OCI-LY1 (cell line): ENCODE results near the gene ST3GAL3.

Experiments
- H2AFZ ChIP-seq: fragments of 200-600 bp; sonication (generic), shearing (Covaris generic); 2 replicates; pipeline ENCODE4 v1.6.0; 2014; ENCODE audit warnings: antibody characterized with exemption, mild to moderate bottlenecking, low read length
- H3F3A ChIP-seq: fragments of 200-600 bp; sonication (generic), shearing (Covaris generic); 2 replicates; pipeline ENCODE4 v1.6.0; 2014; ENCODE audit warnings: mild to moderate bottlenecking, antibody characterized with exemption, low read length, moderate library complexity; ENCODE audit not compliant: insufficient read depth
- H3K27ac ChIP-seq: fragments of 200-600 bp; sonication (generic); 2 replicates; pipeline ENCODE4 v1.5.1; 2014; ENCODE audit warnings: low read length, mixed run types, mild to moderate bottlenecking, low read depth; ENCODE audit not compliant: poor library complexity, severe bottlenecking
- H3K27me3 ChIP-seq: fragments of 200-600 bp; sonication (generic); 2 replicates; pipeline ENCODE4 v1.6.0; 2014; ENCODE audit warnings: antibody characterized with exemption, mild to moderate bottlenecking, low read length, moderate library complexity; ENCODE audit not compliant: insufficient read depth
- H3K36me3 ChIP-seq: fragments of 200-600 bp; sonication (generic); 2 replicates; pipeline ENCODE4 v1.6.1; 2014; ENCODE audit warnings: mild to moderate bottlenecking, antibody characterized with exemption, low read length, moderate library complexity, mixed read lengths; ENCODE audit not compliant: insufficient read depth
- H3K4me1 ChIP-seq: fragments of 200-600 bp; sonication (generic); 2 replicates; pipeline ENCODE4 v1.5.1; 2014; ENCODE audit warnings: mild to moderate bottlenecking, low read length, moderate library complexity; ENCODE audit not compliant: insufficient read depth, severe bottlenecking
- H3K4me2 ChIP-seq: fragments of 200-600 bp; sonication (generic), shearing (Covaris generic); 2 replicates; pipeline ENCODE4 v1.6.1; 2014; ENCODE audit warnings: low read length
- H3K4me3 ChIP-seq: fragments of 200-600 bp; sonication (generic); 2 replicates; pipeline ENCODE4 v1.5.1; 2014; ENCODE audit warnings: low read length, low read depth, mild to moderate bottlenecking, mixed read lengths; ENCODE audit not compliant: poor library complexity, severe bottlenecking
- H3K79me2 ChIP-seq: fragments of 200-600 bp; shearing (Covaris generic); 2 replicates; pipeline ENCODE4 v1.6.1; 2016; ENCODE audit warnings: mixed run types, low read length, mixed read lengths; ENCODE audit not compliant: insufficient read depth
- H3K9ac ChIP-seq: fragments of 200-600 bp; sonication (generic), shearing (Covaris generic); 2 replicates; pipeline ENCODE4 v1.6.1; 2014; ENCODE audit warnings: mild to moderate bottlenecking, low read length, mixed read lengths
- H3K9me2 ChIP-seq: fragments of 200-600 bp; sonication (generic), shearing (Covaris generic); 2 replicates; pipeline ENCODE4 v1.6.1; 2014; ENCODE audit warnings: low read depth, mild to moderate bottlenecking, low read length, mixed read lengths
- H3K9me3 ChIP-seq: fragments of 200-600 bp; shearing (Covaris generic); 2 replicates; pipeline ENCODE4 v1.6.1; 2014; ENCODE audit warnings: low read length, mixed read lengths
- H4K20me1 ChIP-seq: fragments of 200-600 bp; sonication (generic), shearing (Covaris generic); 2 replicates; pipeline ENCODE4 v1.6.0; 2016; ENCODE audit warnings: mild to moderate bottlenecking, low read length; ENCODE audit not compliant: insufficient read depth
- EZH2 ChIP-seq: fragments of 200-600 bp; sonication (generic), shearing (Covaris generic); IDR thresholded peaks from 2 replicates; pipeline ENCODE4 v1.8.0; 2017; ENCODE audit warnings: borderline replicate concordance, mixed run types, mild to moderate bottlenecking, antibody characterized with exemption, low read length, moderate library complexity, mixed read lengths
- TF ChIP-seq, protein P1 (sequence below): fragments of 200-600 bp; sonication (generic), shearing (Covaris generic); IDR thresholded peaks from 2 replicates; pipeline ENCODE4 v1.5.1; 2017; ENCODE audit warnings: mild to moderate bottlenecking, antibody characterized with exemption, low read length, moderate library complexity, mixed read lengths

Gene ST3GAL3

GRCh38 chr1:43789604-43790550, 82.5 kb downstream of the ST3GAL3 start:
- H3K27me3 ChIP-seq: no peaks in the 10 kb centered on the region
- H3K9me3 ChIP-seq: no peaks in the 10 kb centered on the region
- H3K9me2 ChIP-seq: no peaks in the 10 kb centered on the region
- peaks cover 7% of the 10 kb centered on the region for H3K36me3 ChIP-seq
- no peaks in the 10 kb centered on the region for H4K20me1 ChIP-seq
- no peak overlapping the region for H3K9ac ChIP-seq
- H3K27ac ChIP-seq: no peak overlapping the region
- H3K79me2 ChIP-seq: no peaks in the 10 kb centered on the region
- H2AFZ ChIP-seq: no peak overlapping the region
- no peak overlapping the region for H3K4me2 ChIP-seq
- TF ChIP-seq, protein P1, sequence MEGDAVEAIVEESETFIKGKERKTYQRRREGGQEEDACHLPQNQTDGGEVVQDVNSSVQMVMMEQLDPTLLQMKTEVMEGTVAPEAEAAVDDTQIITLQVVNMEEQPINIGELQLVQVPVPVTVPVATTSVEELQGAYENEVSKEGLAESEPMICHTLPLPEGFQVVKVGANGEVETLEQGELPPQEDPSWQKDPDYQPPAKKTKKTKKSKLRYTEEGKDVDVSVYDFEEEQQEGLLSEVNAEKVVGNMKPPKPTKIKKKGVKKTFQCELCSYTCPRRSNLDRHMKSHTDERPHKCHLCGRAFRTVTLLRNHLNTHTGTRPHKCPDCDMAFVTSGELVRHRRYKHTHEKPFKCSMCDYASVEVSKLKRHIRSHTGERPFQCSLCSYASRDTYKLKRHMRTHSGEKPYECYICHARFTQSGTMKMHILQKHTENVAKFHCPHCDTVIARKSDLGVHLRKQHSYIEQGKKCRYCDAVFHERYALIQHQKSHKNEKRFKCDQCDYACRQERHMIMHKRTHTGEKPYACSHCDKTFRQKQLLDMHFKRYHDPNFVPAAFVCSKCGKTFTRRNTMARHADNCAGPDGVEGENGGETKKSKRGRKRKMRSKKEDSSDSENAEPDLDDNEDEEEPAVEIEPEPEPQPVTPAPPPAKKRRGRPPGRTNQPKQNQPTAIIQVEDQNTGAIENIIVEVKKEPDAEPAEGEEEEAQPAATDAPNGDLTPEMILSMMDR: no peak
- TF ChIP-seq EZH2: no peak
- H3F3A ChIP-seq: no peaks in the 10 kb centered on the region
- H3K4me3 ChIP-seq: no peak overlapping the region
- peaks cover 4% of the 10 kb centered on the region for H3K4me1 ChIP-seq

DNA sequence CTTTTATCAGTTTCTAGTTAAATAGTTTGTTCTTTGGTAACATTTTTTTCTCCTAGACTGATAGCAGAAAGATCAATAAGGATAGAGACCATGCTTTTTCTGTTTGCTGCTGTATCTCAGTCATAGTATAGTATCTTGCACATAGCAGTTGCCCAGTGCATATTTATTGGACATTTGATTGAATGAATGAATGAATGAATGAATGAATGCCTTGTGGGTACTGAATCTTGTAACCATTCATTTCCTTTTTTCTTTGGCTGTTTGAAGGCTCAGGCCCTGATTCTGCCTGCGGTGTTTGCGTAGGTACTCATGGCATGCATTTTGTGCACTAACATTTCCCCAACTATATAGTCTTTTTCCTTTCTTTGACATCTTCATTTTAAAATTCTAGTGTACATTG, 83.9 kb downstream of the ST3GAL3 start:
- Histone ChIP-seq H3K4me3 (no peak overlapping the region), H3K27ac (no peak overlapping the region), H4K20me1 (no peaks in the 10 kb centered on the region), H2AFZ (no peak overlapping the region), H3K9me3 (no peaks in the 10 kb centered on the region), H3K9me2 (no peaks in the 10 kb centered on the region), H3K4me2 (no peak overlapping the region), H3K9ac (no peak overlapping the region), H3K36me3 (peaks cover 8% of the 10 kb centered on the region), H3F3A (no peaks in the 10 kb centered on the region), H3K79me2 (no peaks in the 10 kb centered on the region), H3K4me1 (peaks cover 4% of the 10 kb centered on the region), H3K27me3 (no peaks in the 10 kb centered on the region)
- TF ChIP-seq, protein P1: no peak
- TF ChIP-seq EZH2: no peak

- no peak overlapping the region for H3K27ac ChIP-seq
Measured at GRCh38 chr1:43796111-43796581, 88.8 kb downstream of the ST3GAL3 start.

More at GRCh38 chr1:43796111-43796581, 88.8 kb downstream of the ST3GAL3 start:
- Histone ChIP-seq H3F3A (no peaks in the 10 kb centered on the region), H3K9me2 (no peaks in the 10 kb centered on the region), H3K9ac (no peak overlapping the region), H3K9me3 (no peaks in the 10 kb centered on the region), H3K36me3 (peaks cover 12% of the 10 kb centered on the region), H3K4me3 (no peak overlapping the region), H3K4me2 (no peak overlapping the region), H4K20me1 (no peaks in the 10 kb centered on the region), H3K4me1 (peaks cover 12% of the 10 kb centered on the region), H3K79me2 (no peaks in the 10 kb centered on the region), H2AFZ (no peak overlapping the region), H3K27me3 (no peaks in the 10 kb centered on the region)
- TF ChIP-seq EZH2: no peak
- TF ChIP-seq, protein P1: no peak
